ENCODE data around the gene SLC25A38.
"Not testable (repeated sequence)": the region's sequence is repeated elsewhere in the genome, so short reads cannot be mapped to it uniquely, and the experiment has no call there.

The SLC25A38 gene

GRCh38 chr3:39383045-39383880 is at the start of gene SLC25A38:
SLC25A38 (plus strand) TSS chr3:39383370; CDS start chr3:39383725, 355 bp downstream.
- DNase-seq (ENCODE audit: low read depth) = peak; percentile 52

GRCh38 chr3:39333607-39334006 is 49.6 kb upstream of the SLC25A38 start:
- no peak for DNase-seq (ENCODE audit: low read depth)

- no peak for DNase-seq (ENCODE audit: low read depth)
Measured at GRCh38 chr3:39334205-39334604, 49.0 kb upstream of the SLC25A38 start.

- DNase-seq (ENCODE audit: low read depth) = no peak
Measured at GRCh38 chr3:39338201-39338600, 45.0 kb upstream of the SLC25A38 start.

GRCh38 chr3:39339086-39339485 is 44.1 kb upstream of the SLC25A38 start:
- no peak for DNase-seq (ENCODE audit: low read depth)

- DNase-seq (ENCODE audit: low read depth) = no peak
Measured at GRCh38 chr3:39343076-39343717, 40.0 kb upstream of the SLC25A38 start.

GRCh38 chr3:39343760-39344159 is 39.4 kb upstream of the SLC25A38 start:
- no peak for DNase-seq (ENCODE audit: low read depth)

- DNase-seq (ENCODE audit: low read depth) = no peak
Measured at GRCh38 chr3:39344746-39345344, 38.3 kb upstream of the SLC25A38 start.

- DNase-seq (ENCODE audit: low read depth) = no peak
Measured at GRCh38 chr3:39346785-39347585, 36.2 kb upstream of the SLC25A38 start.

GRCh38 chr3:39347586-39347876 is 35.6 kb upstream of the SLC25A38 start:
- no peak for DNase-seq (ENCODE audit: low read depth)

GRCh38 chr3:39349080-39349479 is 34.1 kb upstream of the SLC25A38 start:
- no peak for DNase-seq (ENCODE audit: low read depth)

GRCh38 chr3:39350714-39351113 is 32.5 kb upstream of the SLC25A38 start:
- no peak for DNase-seq (ENCODE audit: low read depth)

- DNase-seq (ENCODE audit: low read depth) = not testable (repeated sequence)
Measured at GRCh38 chr3:39351134-39351533, 32.0 kb upstream of the SLC25A38 start.

GRCh38 chr3:39353168-39353927 is 29.8 kb upstream of the SLC25A38 start:
- not testable (repeated sequence) for DNase-seq (ENCODE audit: low read depth)

- no peak for DNase-seq (ENCODE audit: low read depth)
Measured at GRCh38 chr3:39358333-39358732, 24.8 kb upstream of the SLC25A38 start.

- no peak for DNase-seq (ENCODE audit: low read depth)
Measured at GRCh38 chr3:39361252-39361927, 21.8 kb upstream of the SLC25A38 start.

GRCh38 chr3:39362192-39362591 is 21.0 kb upstream of the SLC25A38 start:
- DNase-seq (ENCODE audit: low read depth) = no peak

GRCh38 chr3:39362812-39363211 is 20.4 kb upstream of the SLC25A38 start:
- DNase-seq (ENCODE audit: low read depth) = no peak

GRCh38 chr3:39370450-39370849 is 12.7 kb upstream of the SLC25A38 start:
- not testable (repeated sequence) for DNase-seq (ENCODE audit: low read depth)

GRCh38 chr3:39372833-39373232 is 10.3 kb upstream of the SLC25A38 start:
- no peak for DNase-seq (ENCODE audit: low read depth)

Data from stimulated activated CD8-positive, alpha-beta memory T cell treated with anti-CD3 and anti-CD28 coated beads, Interleukin-15, amount 100 ng/mL, for 1 hour (primary cell).